AG09309 (cell line): ENCODE measurements around the gene MAP7D1.

Source experiments
- DNase-seq: peaks from one replicate; pipeline ENCODE4 v3.0.0-alpha.2; 2010; ENCODE audit warnings: low read depth
- H3K4me3 ChIP-seq: 2 replicates; pipeline ENCODE4 v1.5.1; 2011; ENCODE audit warnings: mild to moderate bottlenecking, low read depth, low read length, moderate library complexity; ENCODE audit not compliant: control insufficient read depth
- TF ChIP-seq, protein P1 (sequence below): IDR thresholded peaks from 2 replicates; pipeline ENCODE4 v1.5.1; 2011; ENCODE audit warnings: mild to moderate bottlenecking, low read depth, low read length, inconsistent platforms; ENCODE audit not compliant: insufficient read depth, control insufficient read depth; ENCODE audit errors: missing control alignments

MAP7D1 gene

DNA sequence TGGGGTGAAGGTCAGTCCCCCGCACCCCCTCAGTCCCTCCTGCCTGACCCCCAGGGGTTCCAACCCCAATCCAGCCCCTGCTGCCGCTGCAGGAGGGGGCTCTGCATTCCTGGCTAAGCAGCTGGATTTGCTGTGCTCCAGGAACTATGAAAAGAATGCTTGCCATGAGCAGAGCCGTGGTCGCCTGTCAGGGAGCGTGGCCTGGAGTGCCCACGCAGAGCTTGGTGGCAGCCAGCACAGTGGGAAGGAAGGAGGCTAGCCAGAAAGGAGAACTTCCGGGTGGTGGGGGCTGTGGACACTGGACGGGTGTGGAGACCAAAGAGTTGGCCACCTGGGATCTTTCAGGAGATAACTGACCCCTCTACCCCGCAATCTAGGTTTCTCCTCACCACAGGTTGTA is 36.5 kb upstream of the MAP7D1 start:
- TF ChIP-seq, protein P1, sequence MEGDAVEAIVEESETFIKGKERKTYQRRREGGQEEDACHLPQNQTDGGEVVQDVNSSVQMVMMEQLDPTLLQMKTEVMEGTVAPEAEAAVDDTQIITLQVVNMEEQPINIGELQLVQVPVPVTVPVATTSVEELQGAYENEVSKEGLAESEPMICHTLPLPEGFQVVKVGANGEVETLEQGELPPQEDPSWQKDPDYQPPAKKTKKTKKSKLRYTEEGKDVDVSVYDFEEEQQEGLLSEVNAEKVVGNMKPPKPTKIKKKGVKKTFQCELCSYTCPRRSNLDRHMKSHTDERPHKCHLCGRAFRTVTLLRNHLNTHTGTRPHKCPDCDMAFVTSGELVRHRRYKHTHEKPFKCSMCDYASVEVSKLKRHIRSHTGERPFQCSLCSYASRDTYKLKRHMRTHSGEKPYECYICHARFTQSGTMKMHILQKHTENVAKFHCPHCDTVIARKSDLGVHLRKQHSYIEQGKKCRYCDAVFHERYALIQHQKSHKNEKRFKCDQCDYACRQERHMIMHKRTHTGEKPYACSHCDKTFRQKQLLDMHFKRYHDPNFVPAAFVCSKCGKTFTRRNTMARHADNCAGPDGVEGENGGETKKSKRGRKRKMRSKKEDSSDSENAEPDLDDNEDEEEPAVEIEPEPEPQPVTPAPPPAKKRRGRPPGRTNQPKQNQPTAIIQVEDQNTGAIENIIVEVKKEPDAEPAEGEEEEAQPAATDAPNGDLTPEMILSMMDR = no peak
- no peak overlapping the region for H3K4me3 ChIP-seq
- DNase-seq = no peak

DNA sequence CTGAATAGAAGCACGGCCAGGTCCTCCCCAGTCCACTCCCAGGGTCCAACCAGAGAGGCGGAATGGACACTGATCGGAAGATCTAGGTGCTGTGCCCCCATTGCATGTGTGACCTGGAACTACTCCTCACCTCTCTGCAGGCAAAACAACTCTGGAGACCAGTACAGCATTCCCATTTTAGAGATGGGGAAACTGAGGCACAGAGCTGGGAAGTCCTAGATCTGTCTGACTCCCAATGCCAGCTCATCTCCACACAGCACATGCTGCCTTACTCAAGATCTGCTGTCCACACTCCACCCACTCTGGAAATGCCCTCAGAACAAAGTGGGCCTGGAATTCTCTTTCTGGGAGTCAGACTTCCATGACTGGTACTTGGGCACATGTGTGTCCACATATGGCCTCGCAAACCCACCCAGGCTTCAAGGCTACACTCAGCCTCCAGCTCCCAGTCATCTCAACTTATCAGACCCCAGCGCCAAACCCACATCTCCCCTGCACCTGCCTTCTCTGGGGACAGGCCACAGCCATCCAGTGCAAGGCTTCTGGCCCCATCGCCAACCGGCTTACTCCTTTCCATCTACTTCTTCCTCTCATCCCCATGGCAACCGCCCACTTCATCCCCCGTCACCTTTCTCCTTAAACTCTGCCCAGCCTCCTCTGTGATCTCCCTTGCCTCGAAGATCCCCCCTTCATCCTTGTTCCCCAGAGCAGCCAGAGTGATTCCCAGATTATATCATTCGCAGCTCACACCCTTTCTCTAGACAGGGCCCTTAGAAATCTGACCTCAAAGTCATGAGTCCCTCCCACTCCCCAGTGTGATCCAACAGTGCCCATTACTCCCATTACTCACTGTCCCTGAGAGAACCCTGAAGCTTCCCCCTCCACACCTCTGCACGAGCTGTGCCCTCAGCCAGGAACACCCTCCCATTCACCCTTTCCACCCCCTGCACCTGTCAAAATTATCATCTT is 33.6 kb upstream of the MAP7D1 start:
- no peak overlapping the region for H3K4me3 ChIP-seq
- no peak for DNase-seq
- TF ChIP-seq, protein P1 = no peak

DNA sequence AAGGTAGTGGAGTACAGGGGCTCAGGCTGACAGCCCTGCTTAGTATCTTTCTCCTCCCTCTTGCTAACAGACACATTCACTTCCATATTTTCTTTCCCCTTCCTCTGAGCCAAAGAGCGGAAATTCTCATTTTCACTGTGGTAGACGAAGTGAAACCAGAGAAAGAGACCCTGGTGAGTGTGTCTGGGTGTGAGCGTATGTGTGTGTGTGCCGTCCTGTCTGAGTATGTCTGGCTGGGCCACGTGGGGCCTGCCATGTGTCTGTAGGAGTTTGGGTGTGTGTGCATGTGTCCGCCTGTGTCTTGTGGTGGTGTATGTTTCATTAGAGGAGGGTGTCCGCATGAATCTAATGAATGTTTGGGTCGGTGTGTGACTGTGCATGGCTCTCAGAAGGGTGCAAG is 32.6 kb upstream of the MAP7D1 start:
- no peak for DNase-seq
- no peak overlapping the region for H3K4me3 ChIP-seq
- TF ChIP-seq, protein P1 = no peak

DNA sequence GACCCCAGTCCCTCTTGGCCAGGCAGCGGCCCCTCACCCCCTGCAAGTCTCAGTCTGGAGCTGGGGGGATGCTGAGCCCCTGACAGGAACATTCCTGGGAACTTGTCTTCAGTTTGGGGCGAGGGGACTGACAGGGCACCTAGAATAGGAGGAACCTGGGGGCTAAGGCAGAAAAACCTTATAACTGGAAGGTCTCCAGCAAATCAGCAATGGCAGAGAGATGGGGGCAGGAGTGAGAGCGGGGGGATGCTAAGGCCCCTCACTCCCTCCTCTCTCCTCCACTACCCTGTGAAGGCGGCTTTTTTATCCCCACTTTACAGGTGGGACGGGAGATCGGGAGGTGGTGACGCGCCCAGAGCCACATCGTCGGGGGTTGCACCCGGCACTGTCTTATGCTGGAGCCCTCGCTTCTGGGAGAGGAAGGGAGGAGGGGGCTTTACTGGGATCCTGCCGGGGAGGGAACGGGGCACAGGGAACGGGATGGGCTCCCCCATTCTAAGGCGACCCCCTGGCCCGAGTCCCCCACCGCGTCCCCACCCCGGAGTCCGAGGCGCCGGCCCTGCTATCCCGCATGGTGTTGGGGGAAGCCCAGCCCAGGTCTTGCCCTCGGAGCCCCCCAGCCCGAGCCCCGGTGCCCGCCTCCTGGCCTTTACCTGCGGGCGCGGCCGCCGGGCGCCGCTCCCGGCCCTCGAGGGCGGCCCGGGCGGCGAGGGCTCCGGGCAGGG is 31.4 kb upstream of the MAP7D1 start:
- TF ChIP-seq, protein P1 = no peak
- no peak for DNase-seq
- H3K4me3 ChIP-seq = peak overlapping the region; percentile 6; the same call in 1 of the 2 replicates

DNA sequence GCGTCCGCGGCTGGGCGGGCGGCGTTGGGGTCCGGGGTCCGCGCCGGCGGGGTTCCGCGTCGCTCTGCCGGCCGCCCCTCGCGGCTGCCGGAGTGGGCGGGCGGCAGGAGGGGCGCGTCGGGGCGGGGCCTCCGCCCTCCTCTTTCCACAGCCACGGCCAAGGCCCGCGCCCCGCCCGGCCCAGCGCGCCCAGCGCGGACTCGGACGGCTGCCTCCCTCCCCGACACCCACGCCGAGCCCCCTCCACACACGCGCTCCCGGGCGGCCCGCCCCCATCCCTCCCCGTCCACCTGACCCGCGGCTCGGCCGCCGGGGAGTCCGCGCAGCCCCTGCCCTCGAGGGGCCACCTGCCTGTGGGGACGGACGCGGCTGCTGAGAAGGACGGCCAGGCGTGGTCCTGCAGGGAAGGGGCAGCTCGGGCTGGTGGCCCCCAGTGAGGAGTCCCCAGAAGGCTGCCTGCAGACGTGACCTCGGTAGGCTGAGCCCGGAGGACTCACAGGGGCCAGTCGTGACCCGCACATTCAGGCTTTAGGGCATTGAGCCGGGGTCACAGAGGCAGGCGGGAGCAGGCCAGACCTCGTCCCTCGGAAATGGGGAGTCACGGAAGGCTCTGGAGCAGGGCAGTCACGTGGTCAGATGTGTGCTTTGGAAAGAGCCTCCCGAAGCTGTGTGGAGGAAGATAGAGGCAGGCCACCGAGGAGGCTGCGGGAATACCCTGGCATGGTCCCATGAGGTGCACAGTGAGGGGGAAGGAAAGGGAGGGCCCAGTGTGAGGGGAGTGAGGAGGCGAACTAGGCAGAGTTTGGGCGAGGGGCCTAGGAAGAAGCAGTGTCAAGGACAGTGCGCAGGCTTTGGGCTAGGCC is 30.6 kb upstream of the MAP7D1 start, which contains the start of gene COL8A2:
COL8A2 (minus strand) TSS at position 94 of the 863 bp plus-strand sequence. CDS start 24,980 bp downstream, outside the sequence.
- peak within 1 kb of the TSS; percentile 6 for H3K4me3 ChIP-seq
- TF ChIP-seq, protein P1 = no peak
- DNase-seq = no peak

DNA sequence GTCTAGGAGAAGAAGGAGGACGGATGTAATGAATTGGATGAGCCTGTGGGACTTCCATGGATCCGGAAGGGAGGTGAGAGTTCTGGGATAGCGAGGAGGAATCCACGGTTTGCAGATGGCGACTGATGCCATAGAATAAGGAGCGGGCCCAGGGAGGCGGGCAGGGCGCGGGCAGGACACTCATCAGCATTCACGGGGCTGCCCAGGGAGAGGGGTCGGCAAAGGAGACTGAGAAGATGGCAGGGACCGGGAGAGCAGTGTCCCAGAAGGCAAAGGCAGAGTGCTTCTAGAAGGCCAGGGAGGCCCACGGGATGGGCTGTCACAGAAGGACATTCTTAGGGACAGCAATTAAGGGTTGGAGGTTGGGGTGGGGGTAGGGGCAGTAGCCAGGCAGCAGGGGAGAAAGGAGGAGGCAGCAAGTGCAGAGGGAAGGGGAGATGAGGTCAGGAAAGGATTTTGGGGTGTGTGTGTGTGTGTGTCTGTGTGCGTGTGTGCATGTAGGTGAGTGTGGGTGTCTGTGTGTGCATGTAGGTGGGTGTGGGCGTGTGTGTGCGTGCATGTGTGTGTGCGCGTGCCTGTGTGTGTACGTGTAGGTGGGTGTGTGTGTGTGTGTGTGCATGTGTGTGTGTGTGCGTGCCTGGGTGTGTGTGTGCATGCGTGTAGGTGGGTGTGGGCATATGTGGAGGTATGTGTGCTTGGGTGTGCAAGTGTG is 29.8 kb upstream of the MAP7D1 start:
- TF ChIP-seq, protein P1 = no peak
- H3K4me3 ChIP-seq = no peak overlapping the region
- no peak for DNase-seq
